Keratinocyte (primary cell): Measurements from ENCODE around the gene PEA15.

Experiments used
- EZH2 ChIP-seq: IDR thresholded peaks from one replicate; pipeline ENCODE4 v1.6.1; 2012; ENCODE audit warnings: inconsistent platforms, mild to moderate bottlenecking, low read length, moderate library complexity
- TF ChIP-seq, protein P1 (sequence below), 3 experiments: IDR thresholded peaks in 1 of 3; conservative IDR thresholded peaks in 1 of 3; optimal IDR thresholded peaks in 1 of 3; 2 replicates in 2 of 3; 3 replicates in 1 of 3; pipeline versions ENCODE3 to v1.5.1; 2011; ENCODE audit warnings: low read length in 3 of 3, mild to moderate bottlenecking in 3 of 3, moderate library complexity in 2 of 3, control low read depth in 1 of 3, inconsistent platforms in 1 of 3; ENCODE audit not compliant: insufficient read depth in 2 of 3; ENCODE audit errors: extremely low read depth in 1 of 3

- TF ChIP-seq, protein P1, sequence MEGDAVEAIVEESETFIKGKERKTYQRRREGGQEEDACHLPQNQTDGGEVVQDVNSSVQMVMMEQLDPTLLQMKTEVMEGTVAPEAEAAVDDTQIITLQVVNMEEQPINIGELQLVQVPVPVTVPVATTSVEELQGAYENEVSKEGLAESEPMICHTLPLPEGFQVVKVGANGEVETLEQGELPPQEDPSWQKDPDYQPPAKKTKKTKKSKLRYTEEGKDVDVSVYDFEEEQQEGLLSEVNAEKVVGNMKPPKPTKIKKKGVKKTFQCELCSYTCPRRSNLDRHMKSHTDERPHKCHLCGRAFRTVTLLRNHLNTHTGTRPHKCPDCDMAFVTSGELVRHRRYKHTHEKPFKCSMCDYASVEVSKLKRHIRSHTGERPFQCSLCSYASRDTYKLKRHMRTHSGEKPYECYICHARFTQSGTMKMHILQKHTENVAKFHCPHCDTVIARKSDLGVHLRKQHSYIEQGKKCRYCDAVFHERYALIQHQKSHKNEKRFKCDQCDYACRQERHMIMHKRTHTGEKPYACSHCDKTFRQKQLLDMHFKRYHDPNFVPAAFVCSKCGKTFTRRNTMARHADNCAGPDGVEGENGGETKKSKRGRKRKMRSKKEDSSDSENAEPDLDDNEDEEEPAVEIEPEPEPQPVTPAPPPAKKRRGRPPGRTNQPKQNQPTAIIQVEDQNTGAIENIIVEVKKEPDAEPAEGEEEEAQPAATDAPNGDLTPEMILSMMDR (optimal IDR thresholded peaks at IDR 0.05 in 1 of 3, IDR thresholded peaks at IDR 0.05 in 1 of 3, conservative IDR thresholded peaks at IDR 0.05 in 1 of 3; ENCODE audit: extremely low read depth in 1 of 3, insufficient read depth in 2 of 3, low read length in 3 of 3), result no peak
- no peak for TF ChIP-seq EZH2
Observed at GRCh38 chr1:160222546-160222945, 17.4 kb downstream of the PEA15 start.
